ENCODE data around the gene PTPRT.

- TF ChIP-seq CTCF (conservative IDR thresholded peaks at IDR 0.05; ENCODE audit: low read depth, low read length) (no peak), EZH2 (IDR thresholded peaks at IDR 0.05; ENCODE audit: borderline replicate concordance, low read depth, low read length, poor library complexity, severe bottlenecking) (no peak)
Measured at GRCh38 chr20:42862446-42862845, 327.3 kb downstream of the PTPRT start.
